HepG2 (cell line): ENCODE data around the gene YIPF4. TPM values are rescaled to one million over a fixed set of nuclear protein-coding genes. Genes with fewer than 3 reads are reported as not detected.

Experiments used
- FOXP1 ChIP-seq, 2 experiments: fragments of 450-650 bp in 1 of 2; IDR thresholded peaks; 2 replicates each; pipeline ENCODE4 v1.6.1; 2017 to 2018; ENCODE audit warnings: antibody characterized with exemption in 1 of 2
- IKZF1 ChIP-seq: fragments of 450-650 bp; IDR thresholded peaks from 2 replicates; pipeline ENCODE4 v1.7.1; 2016
- IKZF4 ChIP-seq: sonication (generic); formaldehyde crosslinking; IDR thresholded peaks from 2 replicates; pipeline ENCODE4 v1.5.1; 2020; ENCODE audit warnings: borderline replicate concordance, mild to moderate bottlenecking, low read depth, missing genetic modification reagents; ENCODE audit errors: not compliant biosample characterization
- MXI1 ChIP-seq: IDR thresholded peaks from 3 replicates; pipeline ENCODE4 v1.6.1; 2012; ENCODE audit warnings: low read depth, low read length, inconsistent platforms, borderline replicate concordance
- TMF1 ChIP-seq: sonication (generic); formaldehyde crosslinking; IDR thresholded peaks from 2 replicates; pipeline ENCODE4 v1.8.1; 2022; ENCODE audit warnings: low read depth, missing genetic modification reagents
- polyA plus RNA-seq, 8 experiments: library from polyadenylated mRNA; depleted of rRNA in 3 of 8; stranded (reverse) in 7 of 8; unstranded in 1 of 8; fragments of >200 nt; fragmentation: Illumina TruSeq in 4 of 8; extraction: Trizol in 4 of 8; gene quantifications; 2 replicates each; pipeline versions ENCODE4 v1.2.1 to v1.2.3, GENCODE V29; 2011 to 2016; ENCODE audit warnings: low read depth in 4 of 8, missing spikeins in 1 of 8, mixed read lengths in 1 of 8; ENCODE audit not compliant: insufficient read depth in 1 of 8
- total RNA-seq, 5 experiments: library from RNA; depleted of rRNA; stranded (reverse); fragments of >200 nt; fragmentation: Illumina TruSeq; extraction: Trizol; gene quantifications; 2 replicates each; pipeline ENCODE4 v1.2.3, GENCODE V29; 2016; ENCODE audit warnings: low read depth in 1 of 5
- TF ChIP-seq, protein P1 (sequence below): sonication (generic); formaldehyde crosslinking; IDR thresholded peaks from 2 replicates; pipeline ENCODE4 v1.4.0; 2020; ENCODE audit warnings: missing genetic modification reagents
- TF ChIP-seq, protein P2 (sequence below), 2 experiments: sonication (generic) in 1 of 2; formaldehyde crosslinking in 1 of 2; IDR thresholded peaks; 2 replicates each; pipeline versions ENCODE4 v1.6.1 to v1.9.0; 2014 to 2022; ENCODE audit warnings: antibody characterized with exemption in 1 of 2, borderline replicate concordance in 1 of 2, inconsistent platforms in 1 of 2, low read depth in 1 of 2, missing genetic modification reagents in 1 of 2
- TF ChIP-seq, protein P3 (sequence below): sonication (generic); formaldehyde crosslinking; IDR thresholded peaks from 2 replicates; pipeline ENCODE4 v1.5.0; 2020; ENCODE audit warnings: mild to moderate bottlenecking, missing genetic modification reagents, borderline replicate concordance

Gene YIPF4
- total and polyA plus RNA-seq, 2 of the 13 experiments (the other 11 are each of a cell fraction or from before 2014, with no cell fraction given), result 19.0 to 43.9 TPM

DNA sequence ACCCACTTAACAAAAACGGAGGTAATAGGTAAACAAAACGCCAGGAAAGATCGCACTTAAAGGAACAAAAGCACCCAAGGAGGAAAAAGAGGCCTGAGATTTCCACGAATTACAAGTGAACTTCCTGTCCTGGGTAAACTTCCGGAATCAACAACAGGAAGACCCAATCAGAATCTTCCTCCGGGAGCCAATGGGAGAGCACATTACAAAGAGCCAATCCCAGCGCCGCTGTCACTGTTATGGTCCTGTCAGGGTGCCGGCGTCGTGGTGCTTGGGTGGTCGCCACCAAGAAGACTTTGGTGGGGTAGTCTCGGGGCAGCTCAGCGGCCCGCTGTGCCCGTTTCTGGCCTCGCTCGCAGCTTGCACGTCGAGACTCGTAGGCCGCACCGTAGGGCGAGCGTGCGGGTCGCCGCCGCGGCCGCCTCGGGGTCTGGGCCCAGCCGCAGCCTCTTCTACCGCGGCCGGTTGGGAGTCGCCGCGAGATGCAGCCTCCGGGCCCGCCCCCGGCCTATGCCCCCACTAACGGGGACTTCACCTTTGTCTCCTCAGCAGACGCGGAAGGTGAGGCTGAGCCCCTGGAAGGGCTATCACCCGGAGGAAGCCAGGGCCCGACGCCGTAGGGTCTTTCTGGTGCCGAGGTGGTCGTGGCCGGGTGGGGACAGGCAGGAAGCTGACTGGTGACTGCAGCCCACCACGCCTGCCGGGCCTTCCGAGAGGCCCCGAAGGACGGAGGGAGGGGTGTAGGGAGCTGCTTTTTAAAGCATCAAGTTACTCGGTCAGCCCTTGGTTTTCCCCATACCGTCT is at the start of gene YIPF4 (continued):
- TF ChIP-seq, protein P1, sequence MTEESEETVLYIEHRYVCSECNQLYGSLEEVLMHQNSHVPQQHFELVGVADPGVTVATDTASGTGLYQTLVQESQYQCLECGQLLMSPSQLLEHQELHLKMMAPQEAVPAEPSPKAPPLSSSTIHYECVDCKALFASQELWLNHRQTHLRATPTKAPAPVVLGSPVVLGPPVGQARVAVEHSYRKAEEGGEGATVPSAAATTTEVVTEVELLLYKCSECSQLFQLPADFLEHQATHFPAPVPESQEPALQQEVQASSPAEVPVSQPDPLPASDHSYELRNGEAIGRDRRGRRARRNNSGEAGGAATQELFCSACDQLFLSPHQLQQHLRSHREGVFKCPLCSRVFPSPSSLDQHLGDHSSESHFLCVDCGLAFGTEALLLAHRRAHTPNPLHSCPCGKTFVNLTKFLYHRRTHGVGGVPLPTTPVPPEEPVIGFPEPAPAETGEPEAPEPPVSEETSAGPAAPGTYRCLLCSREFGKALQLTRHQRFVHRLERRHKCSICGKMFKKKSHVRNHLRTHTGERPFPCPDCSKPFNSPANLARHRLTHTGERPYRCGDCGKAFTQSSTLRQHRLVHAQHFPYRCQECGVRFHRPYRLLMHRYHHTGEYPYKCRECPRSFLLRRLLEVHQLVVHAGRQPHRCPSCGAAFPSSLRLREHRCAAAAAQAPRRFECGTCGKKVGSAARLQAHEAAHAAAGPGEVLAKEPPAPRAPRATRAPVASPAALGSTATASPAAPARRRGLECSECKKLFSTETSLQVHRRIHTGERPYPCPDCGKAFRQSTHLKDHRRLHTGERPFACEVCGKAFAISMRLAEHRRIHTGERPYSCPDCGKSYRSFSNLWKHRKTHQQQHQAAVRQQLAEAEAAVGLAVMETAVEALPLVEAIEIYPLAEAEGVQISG, result peak; percentile 91
- TF ChIP-seq, protein P2, sequence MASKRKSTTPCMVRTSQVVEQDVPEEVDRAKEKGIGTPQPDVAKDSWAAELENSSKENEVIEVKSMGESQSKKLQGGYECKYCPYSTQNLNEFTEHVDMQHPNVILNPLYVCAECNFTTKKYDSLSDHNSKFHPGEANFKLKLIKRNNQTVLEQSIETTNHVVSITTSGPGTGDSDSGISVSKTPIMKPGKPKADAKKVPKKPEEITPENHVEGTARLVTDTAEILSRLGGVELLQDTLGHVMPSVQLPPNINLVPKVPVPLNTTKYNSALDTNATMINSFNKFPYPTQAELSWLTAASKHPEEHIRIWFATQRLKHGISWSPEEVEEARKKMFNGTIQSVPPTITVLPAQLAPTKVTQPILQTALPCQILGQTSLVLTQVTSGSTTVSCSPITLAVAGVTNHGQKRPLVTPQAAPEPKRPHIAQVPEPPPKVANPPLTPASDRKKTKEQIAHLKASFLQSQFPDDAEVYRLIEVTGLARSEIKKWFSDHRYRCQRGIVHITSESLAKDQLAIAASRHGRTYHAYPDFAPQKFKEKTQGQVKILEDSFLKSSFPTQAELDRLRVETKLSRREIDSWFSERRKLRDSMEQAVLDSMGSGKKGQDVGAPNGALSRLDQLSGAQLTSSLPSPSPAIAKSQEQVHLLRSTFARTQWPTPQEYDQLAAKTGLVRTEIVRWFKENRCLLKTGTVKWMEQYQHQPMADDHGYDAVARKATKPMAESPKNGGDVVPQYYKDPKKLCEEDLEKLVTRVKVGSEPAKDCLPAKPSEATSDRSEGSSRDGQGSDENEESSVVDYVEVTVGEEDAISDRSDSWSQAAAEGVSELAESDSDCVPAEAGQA (IDR thresholded peaks at IDR 0.05; ENCODE audit: low read depth), result no peak
- TF ChIP-seq, protein P2 (CRISPR knock-in tag; IDR thresholded peaks at IDR 0.05; ENCODE audit: borderline replicate concordance), result peak; percentile 91
- TF ChIP-seq MXI1, result peak; percentile 64; the same call in 1 of the 3 replicates
- peak; percentile 82 for TF ChIP-seq TMF1
- no peak for TF ChIP-seq IKZF1
- TF ChIP-seq, protein P3, sequence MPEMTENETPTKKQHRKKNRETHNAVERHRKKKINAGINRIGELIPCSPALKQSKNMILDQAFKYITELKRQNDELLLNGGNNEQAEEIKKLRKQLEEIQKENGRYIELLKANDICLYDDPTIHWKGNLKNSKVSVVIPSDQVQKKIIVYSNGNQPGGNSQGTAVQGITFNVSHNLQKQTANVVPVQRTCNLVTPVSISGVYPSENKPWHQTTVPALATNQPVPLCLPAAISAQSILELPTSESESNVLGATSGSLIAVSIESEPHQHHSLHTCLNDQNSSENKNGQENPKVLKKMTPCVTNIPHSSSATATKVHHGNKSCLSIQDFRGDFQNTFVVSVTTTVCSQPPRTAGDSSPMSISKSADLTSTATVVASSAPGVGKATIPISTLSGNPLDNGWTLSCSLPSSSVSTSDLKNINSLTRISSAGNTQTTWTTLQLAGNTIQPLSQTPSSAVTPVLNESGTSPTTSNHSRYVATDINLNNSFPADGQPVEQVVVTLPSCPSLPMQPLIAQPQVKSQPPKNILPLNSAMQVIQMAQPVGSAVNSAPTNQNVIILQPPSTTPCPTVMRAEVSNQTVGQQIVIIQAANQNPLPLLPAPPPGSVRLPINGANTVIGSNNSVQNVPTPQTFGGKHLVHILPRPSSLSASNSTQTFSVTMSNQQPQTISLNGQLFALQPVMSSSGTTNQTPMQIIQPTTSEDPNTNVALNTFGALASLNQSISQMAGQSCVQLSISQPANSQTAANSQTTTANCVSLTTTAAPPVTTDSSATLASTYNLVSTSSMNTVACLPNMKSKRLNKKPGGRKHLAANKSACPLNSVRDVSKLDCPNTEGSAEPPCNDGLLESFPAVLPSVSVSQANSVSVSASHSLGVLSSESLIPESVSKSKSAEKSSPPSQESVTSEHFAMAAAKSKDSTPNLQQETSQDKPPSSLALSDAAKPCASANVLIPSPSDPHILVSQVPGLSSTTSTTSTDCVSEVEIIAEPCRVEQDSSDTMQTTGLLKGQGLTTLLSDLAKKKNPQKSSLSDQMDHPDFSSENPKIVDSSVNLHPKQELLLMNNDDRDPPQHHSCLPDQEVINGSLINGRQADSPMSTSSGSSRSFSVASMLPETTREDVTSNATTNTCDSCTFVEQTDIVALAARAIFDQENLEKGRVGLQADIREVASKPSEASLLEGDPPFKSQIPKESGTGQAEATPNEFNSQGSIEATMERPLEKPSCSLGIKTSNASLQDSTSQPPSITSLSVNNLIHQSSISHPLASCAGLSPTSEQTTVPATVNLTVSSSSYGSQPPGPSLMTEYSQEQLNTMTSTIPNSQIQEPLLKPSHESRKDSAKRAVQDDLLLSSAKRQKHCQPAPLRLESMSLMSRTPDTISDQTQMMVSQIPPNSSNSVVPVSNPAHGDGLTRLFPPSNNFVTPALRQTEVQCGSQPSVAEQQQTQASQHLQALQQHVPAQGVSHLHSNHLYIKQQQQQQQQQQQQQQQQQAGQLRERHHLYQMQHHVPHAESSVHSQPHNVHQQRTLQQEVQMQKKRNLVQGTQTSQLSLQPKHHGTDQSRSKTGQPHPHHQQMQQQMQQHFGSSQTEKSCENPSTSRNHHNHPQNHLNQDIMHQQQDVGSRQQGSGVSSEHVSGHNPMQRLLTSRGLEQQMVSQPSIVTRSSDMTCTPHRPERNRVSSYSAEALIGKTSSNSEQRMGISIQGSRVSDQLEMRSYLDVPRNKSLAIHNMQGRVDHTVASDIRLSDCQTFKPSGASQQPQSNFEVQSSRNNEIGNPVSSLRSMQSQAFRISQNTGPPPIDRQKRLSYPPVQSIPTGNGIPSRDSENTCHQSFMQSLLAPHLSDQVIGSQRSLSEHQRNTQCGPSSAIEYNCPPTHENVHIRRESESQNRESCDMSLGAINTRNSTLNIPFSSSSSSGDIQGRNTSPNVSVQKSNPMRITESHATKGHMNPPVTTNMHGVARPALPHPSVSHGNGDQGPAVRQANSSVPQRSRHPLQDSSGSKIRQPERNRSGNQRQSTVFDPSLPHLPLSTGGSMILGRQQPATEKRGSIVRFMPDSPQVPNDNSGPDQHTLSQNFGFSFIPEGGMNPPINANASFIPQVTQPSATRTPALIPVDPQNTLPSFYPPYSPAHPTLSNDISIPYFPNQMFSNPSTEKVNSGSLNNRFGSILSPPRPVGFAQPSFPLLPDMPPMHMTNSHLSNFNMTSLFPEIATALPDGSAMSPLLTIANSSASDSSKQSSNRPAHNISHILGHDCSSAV (CRISPR knock-in tag), result peak; percentile 82; the same call in 1 of the 2 replicates
- TF ChIP-seq IKZF4 (CRISPR knock-in tag), result peak; percentile 75
- TF ChIP-seq FOXP1 (IDR thresholded peaks at IDR 0.05), result peak; percentile 88
- peak; percentile 86 for TF ChIP-seq FOXP1 (CRISPR knock-in tag; IDR thresholded peaks at IDR 0.05)
